Mucosa of gallbladder (tissue), 1 donor: ENCODE data around the gene ACTR2. TPM values are rescaled to one million over a fixed set of nuclear protein-coding genes. Genes with fewer than 3 reads are reported as not detected.
A peak's percentile ranks its signal among the peaks of the same experiment; 100 is the strongest.
"Not testable (repeated sequence)": the region's sequence is repeated elsewhere in the genome, so short reads cannot be mapped to it uniquely, and the experiment has no call there.

Source experiments
- DNase-seq: peaks from one replicate; pipeline ENCODE4 v3.0.0-alpha.2; 2020; ENCODE audit warnings: low spot score
- total RNA-seq: library from RNA; stranded (reverse); gene quantifications from one replicate; pipeline ENCODE4 v1.2.1, GENCODE V29; 2021
- donor health status: DM: no; HTN: no; CAD: no.

Gene ACTR2
- total RNA-seq: 209 TPM

DNA sequence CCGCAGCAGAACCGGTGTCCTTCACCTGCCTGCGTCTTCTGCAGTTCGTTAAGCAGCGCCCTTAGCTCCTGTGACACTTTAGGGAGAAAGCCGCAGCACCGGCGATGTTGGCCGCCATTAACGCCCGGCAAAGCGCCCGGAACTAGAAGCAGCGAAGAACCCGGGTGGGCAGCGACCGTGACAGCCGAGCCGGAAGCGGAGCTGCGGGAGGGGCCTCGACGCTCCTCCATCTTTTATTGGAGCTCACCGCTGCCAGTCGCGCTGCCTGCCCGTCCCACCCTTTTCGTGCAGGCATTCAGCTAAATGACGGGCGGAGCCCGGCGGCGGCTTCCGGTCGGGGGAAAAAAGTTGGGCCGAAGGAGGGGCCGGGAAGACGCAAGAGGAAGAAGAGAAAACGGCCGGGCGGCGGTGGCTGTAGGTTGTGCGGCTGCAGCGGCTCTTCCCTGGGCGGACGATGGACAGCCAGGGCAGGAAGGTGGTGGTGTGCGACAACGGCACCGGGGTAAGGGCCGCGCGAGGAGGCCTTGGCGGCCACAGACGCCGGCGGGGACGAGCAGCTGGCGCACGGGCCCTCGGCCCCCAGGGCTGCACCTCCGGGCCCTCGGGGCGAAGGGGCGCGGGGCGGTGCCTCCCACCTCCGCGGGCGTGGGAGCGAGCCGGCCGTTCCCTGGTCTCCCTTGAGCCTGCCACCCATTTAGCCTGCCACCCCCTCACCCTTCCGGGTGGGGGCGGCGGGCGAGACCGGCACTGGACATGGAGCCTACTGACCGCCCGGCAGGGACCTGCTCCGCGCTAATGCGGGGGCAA, at the start of gene ACTR2:
ACTR2 (plus strand) TSS at position 376 of the 807 bp plus-strand sequence; CDS start at position 455, 79 bp downstream.
- DNase-seq: peak; percentile 97

DNA sequence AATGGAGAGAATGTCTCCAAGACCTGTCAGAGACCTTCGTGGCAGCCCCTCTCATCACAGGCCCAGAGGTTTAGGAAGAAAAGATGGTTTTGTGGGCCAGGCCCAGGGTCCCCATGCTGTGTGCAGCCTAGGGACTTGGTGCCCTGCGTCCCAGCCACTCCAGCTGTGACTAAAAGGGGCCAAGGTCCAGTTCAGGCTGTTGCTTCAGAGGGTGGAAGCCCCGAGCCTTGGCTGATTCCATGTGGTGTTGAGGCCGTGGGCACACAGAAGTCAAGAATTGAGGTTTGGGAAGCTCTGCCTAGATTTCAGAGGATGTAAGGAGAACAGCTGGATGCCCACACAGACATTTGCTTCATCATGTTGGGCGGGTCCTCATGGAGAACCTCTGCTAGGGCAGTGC, 45.1 kb upstream of the ACTR2 start:
- DNase-seq: no peak

- DNase-seq: not testable (repeated sequence)
Observed at GRCh38 chr2:65183406-65183805, 44.2 kb upstream of the ACTR2 start.

DNA sequence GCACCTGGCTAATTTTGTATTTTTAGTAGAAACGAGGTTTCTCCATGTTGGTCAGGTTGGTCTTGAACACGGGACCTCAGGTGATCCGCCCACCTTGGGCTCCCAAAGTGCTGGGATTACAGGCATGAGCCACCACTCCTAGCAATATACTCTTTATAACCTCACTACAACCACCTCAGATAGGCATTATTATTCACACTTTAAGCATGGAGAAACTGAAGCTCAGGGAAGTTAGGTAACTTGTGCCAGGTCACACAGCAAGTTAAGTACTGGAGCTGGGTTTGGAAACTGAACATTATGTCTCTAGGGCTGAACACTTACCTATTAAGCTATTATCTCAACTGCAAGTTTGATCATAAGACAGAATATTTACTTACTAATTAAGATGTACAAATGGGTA, 42.6 kb upstream of the ACTR2 start:
- DNase-seq: no peak

DNA sequence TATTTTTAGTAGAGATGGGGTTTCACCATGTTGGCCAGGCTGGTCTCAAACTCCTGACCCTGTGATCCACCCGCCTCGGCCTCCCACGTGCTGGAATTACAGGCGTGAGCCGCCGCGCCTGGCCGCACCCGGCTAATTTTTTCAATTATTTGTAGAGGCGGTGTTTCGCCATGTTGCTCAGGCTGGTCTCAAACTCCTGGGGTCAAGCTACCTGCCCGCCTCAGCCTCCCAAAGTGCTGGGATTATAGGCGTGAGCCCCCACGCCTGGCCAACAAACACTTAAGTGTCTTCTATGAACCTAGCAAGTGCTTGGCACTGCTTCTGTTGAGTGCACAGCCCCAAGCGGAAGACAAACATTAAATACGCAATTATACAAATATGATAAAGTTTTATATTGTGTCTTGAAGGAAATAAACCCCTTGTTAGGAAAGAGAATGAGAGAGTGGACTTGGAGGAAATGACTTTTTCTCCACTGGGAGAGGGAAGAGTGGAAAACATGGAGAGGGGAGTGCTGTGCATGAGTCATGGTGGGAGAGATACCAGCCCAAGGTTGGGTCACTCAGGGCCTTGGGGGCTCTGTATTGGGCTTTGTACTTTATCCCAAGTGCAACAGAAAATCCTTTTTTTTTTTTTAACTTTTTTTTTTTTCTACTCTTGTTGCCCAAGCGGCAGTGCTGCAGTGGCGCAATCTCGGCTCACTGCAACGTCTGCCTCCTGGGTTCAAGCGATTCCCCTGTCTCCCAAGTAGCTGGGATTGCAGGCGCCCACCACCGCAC, 41.4 kb upstream of the ACTR2 start:
- no peak for DNase-seq

DNA sequence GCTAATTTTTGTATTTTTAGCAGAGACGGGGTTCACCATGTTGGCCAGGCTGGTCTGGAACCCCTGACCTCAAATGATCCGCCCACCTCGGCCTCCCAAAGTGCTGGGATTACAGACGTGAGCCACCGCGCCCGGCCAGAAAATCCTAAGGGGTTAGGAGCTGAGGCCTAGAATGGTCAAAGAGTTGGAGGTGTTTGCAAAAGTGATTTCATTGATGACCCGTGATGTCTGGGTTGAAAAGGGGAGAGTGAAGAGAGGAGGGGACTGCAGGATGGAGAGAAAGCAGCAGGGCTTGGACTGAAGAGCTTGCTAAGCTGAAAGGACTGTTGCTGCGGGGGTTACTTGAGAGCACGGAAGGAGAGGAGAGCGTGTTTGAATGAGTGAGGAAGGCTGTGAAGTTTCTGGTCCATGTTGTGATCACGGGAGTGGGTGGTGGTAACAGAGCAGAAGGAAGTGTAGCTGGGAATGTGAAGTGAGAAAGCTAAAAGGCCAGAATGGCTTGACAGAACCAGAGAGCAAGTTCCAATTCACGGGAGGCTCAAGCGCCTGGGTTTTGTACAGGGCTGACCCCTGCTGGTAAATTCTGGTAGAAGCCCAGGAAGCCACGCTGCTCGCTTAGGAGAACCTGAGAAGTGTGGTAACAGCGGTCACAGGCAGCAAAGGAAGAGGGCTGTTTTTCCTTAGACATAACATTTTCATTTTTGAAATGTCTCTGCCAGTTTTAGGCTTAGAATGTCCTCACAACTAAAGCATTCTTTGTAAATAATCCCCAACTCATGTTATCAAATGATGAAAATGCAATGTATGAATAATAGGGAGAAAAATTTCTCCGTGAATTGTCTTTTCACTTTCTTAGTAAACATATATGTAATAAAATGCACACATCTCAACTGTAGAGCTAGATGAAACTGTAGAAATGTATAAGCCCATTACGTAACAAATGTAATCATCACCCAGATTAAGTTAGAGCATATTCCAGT, 40.5 kb upstream of the ACTR2 start:
- peak; percentile 86 for DNase-seq

- no peak for DNase-seq
Observed at GRCh38 chr2:65193446-65193845, 34.2 kb upstream of the ACTR2 start.

- no peak for DNase-seq
Observed at GRCh38 chr2:65198737-65199136, 28.9 kb upstream of the ACTR2 start.

- no peak for DNase-seq
Observed at GRCh38 chr2:65199166-65199565, 28.5 kb upstream of the ACTR2 start.

- no peak for DNase-seq
Observed at GRCh38 chr2:65199891-65200290, 27.7 kb upstream of the ACTR2 start.

GRCh38 chr2:65204461-65205210, 23.0 kb upstream of the ACTR2 start:
- no peak for DNase-seq

DNA sequence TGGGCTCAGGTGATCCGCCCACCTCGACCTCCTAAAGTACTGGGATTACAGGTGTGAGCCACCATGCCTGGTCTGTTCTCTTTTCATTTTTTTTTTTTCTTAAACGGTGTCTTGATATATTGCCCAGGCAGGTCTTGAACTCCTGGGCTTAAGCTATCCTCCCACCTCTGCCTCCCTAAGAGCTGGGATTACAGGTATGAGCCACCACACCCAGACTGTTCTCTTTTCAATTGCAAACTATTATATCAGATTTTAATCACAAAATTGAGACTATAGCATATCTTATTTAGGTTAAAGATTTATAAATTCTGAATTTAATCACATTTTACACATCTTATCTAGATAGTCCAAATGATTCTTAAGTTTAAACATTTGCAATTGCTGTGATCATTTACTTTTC, 15.5 kb upstream of the ACTR2 start:
- DNase-seq: no peak

GRCh38 chr2:65212619-65213018, 15.0 kb upstream of the ACTR2 start:
- DNase-seq: no peak

GRCh38 chr2:65213035-65213434, 14.6 kb upstream of the ACTR2 start:
- no peak for DNase-seq

- no peak for DNase-seq
Observed at GRCh38 chr2:65214361-65214760, 13.3 kb upstream of the ACTR2 start.

DNA sequence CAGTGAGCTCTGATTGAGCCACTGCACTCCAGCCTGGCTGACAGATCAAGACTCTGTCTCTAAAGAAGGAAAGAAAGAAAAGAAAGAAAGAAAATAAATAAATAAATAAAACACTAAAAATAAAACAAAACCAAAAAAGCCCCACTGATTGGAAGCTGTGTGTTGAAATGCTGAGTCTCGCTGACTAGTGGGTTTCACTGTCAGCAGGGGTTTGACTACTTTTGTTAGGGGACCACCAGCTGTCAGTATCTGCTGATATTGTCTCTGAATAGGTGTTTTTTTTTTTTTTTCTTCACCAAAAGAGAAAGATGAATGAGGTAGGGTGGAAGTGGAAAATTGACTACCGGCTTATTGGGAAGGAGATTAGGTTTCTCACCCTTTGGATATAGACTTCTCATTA, 12.8 kb upstream of the ACTR2 start:
- no peak for DNase-seq

DNA sequence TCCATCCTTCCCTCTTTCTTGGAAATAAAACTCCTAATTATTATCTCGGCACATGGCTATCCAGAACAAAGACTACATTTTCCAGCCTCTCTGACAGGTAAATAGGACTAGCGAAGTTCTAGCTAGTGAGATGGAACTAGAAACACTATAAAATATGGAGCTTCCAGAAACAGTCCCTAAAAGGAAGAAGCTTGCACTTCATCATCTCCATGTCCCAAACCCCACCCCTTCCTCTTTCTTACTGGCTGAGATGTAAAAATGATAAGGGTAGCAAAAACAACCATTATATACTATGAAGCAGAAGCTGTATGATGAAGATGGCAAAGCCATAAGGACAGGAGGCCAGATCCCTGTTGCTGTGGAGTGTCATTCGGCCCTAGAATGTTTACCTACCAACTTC, 11.7 kb upstream of the ACTR2 start:
- no peak for DNase-seq

GRCh38 chr2:65220432-65221131, 7.0 kb upstream of the ACTR2 start:
- DNase-seq: no peak

- not testable (repeated sequence) for DNase-seq
Observed at GRCh38 chr2:65221275-65221674, 6.4 kb upstream of the ACTR2 start.

- no peak for DNase-seq
Observed at GRCh38 chr2:65227020-65227455, 593 bp upstream of the ACTR2 start.
